ENCODE measurements around the gene PHLDA1.

Gene PHLDA1

GRCh38 chr12:76031414-76032042 is at the start of gene PHLDA1:
Gene PHLDA1, minus strand, starts transcription at chr12:76031776.
- Histone ChIP-seq H3K4me1 (ENCODE audit: control insufficient read depth in 1 of 2, insufficient read depth in 1 of 2, low read depth in 1 of 2, low read length in 1 of 2) (peaks cover 38 to 50% of the 10 kb centered on the region in 2 experiments), H3K27me3 (peaks cover 52% of the 10 kb centered on the region), H3K4me3 (ENCODE audit: low read depth in 1 of 2, low read length in 1 of 2) (peak within 1 kb of the TSS; percentile 70 to 72), H3K36me3 (no peaks in the 10 kb centered on the region), H3K9me3 (no peaks in the 10 kb centered on the region), H3K27ac (peak within 1 kb of the TSS; percentile 49)
- TF ChIP-seq CTCF (IDR thresholded peaks at IDR 0.05) = no peak

DNA sequence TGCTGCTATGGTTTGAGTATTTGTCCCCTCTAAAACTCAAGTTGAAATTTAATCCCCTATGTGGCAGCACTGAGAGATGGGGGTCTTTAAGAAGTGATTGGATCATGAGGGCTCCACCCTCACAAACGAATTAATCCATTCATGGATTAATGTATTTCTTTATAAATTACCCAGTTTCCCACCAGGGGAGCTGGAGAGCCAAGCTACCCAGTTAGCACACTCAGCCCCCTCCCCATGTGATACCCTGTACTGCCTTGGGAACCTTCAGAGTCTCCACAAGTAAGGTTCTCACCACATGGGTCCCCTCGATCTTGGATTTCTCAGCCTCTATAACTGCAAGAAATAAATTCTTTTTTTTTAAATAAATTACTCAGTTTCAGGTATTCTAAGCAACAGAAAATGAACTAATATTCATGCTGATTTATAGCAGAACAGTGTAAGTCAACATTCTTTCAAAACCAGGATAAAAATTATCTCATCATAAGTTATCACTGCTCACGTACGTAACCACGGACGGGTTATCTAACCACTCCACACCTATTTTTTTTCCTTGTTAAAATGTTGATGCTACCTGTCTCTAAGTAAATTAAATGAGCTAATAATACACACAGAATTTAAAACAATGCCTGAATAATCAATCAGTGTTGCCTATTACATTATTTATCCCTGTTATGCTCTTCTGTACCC is 49.3 kb upstream of the PHLDA1 start:
- no peaks in the 10 kb centered on the region for H3K9me3 ChIP-seq
- no peaks in the 10 kb centered on the region for H3K36me3 ChIP-seq
- H3K27me3 ChIP-seq = peaks cover 8% of the 10 kb centered on the region
- no peak for TF ChIP-seq CTCF (IDR thresholded peaks at IDR 0.05)
- peaks cover 17 to 19% of the 10 kb centered on the region in 2 experiments for H3K4me1 ChIP-seq (ENCODE audit: control insufficient read depth in 1 of 2, insufficient read depth in 1 of 2, low read depth in 1 of 2, low read length in 1 of 2)
- no peak overlapping the region for H3K27ac ChIP-seq
- H3K4me3 ChIP-seq (ENCODE audit: low read depth in 1 of 2, low read length in 1 of 2) = no peak overlapping the region

DNA sequence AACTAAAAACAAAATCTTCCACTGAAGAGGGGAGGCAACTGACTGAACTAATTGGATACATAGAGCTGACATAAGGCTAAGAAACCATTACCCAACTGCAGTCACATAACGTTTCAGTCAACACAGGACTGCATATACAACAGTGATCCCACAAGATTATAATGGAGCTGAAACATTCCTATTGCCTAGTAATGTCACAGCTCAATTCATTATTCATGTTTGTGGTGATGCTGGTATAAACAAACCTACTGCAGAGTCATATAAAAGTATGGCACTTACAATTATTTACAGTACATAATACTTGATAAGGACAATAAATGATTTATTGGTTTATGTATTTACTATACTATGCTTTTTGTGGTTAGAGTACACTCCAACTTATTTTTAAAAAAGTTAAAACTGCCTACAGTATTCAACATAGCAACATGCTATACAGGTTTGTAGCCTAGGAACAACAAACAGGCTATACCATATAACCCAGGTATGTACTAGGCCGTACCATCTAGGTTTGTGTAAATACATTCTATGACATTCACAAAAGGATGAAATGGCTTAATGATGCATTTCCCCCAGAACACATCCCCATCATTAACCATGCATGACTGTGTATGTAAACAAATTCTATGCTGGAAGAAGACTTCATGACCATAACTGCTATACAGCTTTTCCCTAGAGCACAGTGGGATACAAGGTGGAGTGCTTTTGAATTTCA is 48.6 kb upstream of the PHLDA1 start:
- H3K9me3 ChIP-seq = no peaks in the 10 kb centered on the region
- no peak for TF ChIP-seq CTCF (IDR thresholded peaks at IDR 0.05)
- H3K4me1 ChIP-seq (ENCODE audit: control insufficient read depth in 1 of 2, insufficient read depth in 1 of 2, low read depth in 1 of 2, low read length in 1 of 2) = peaks cover 13 to 14% of the 10 kb centered on the region in 2 experiments
- no peak overlapping the region for H3K4me3 ChIP-seq (ENCODE audit: low read depth in 1 of 2, low read length in 1 of 2)
- peaks cover 4% of the 10 kb centered on the region for H3K27me3 ChIP-seq
- H3K36me3 ChIP-seq = no peaks in the 10 kb centered on the region
- H3K27ac ChIP-seq = no peak overlapping the region

DNA sequence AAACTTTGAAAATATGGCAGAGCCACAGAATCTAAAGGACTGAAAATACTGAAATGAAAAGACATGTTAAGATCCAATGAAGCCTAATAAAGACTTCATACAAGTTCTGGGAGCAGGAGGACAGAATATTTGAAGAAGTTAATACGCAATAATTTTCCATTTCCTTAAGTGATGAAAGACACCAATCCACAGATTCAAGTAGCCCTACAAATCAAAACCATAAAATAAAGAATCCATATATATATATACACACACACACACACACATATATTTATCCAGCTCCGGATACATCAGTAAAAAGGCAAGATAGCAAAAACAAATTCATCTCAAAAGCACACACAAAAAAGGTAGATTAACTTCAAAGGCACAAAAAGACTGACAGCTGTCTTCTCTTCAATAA is 47.2 kb upstream of the PHLDA1 start:
- Histone ChIP-seq H3K4me3 (ENCODE audit: low read depth in 1 of 2, low read length in 1 of 2) (no peak overlapping the region), H3K9me3 (no peaks in the 10 kb centered on the region), H3K27me3 (no peaks in the 10 kb centered on the region), H3K36me3 (no peaks in the 10 kb centered on the region), H3K4me1 (ENCODE audit: control insufficient read depth in 1 of 2, insufficient read depth in 1 of 2, low read depth in 1 of 2, low read length in 1 of 2) (peaks cover 8 to 9% of the 10 kb centered on the region in 2 experiments), H3K27ac (no peak overlapping the region)
- no peak for TF ChIP-seq CTCF (IDR thresholded peaks at IDR 0.05)

DNA sequence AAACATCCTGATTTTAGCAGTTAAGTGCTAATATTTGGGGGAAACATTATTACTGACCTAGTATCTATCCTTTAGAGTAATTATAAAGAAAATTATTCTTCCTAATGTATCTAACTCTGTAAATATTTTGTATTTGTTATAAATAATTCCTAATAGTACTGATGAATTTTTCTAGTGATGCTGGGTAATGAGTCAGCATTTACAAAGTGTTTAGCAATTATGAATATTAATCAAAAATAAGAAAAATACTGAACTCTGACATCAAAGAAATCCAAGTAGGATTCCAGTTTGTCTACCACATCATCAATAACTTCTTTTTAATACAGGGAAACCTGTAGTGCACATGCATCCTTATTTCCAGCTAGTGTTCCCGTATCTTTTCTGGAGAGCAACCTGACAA is 43.9 kb upstream of the PHLDA1 start:
- no peaks in the 10 kb centered on the region for H3K36me3 ChIP-seq
- H3K27ac ChIP-seq = no peak overlapping the region
- no peaks in the 10 kb centered on the region for H3K9me3 ChIP-seq
- no peaks in the 10 kb centered on the region for H3K4me1 ChIP-seq (ENCODE audit: control insufficient read depth in 1 of 2, insufficient read depth in 1 of 2, low read depth in 1 of 2, low read length in 1 of 2)
- H3K27me3 ChIP-seq = no peaks in the 10 kb centered on the region
- H3K4me3 ChIP-seq (ENCODE audit: low read depth in 1 of 2, low read length in 1 of 2) = no peak overlapping the region
- TF ChIP-seq CTCF (IDR thresholded peaks at IDR 0.05) = no peak
